Activated T-cell treated with anti-CD3 and anti-CD28 coated beads, Interleukin-2, amount 50 U/mL, for 72 hours (primary cell): Measurements from ENCODE around the gene LGI4. TPM values are rescaled to one million over a fixed set of nuclear protein-coding genes. Genes with fewer than 3 reads are reported as not detected.

Experiments used
- ATAC-seq, 2 donors: fragments of 150-1000 bp; cut with Tn5 transposase; replicated peaks in 1 of 2; 2 replicates each; pipeline ENCODE4 v1.10.0; 2021; ENCODE audit warnings: moderate library complexity in 2 of 2, mild to moderate bottlenecking in 1 of 2
- DNase-seq, 2 donors: peaks; one replicate each; pipeline ENCODE4 v3.0.0; 2021 to 2022; ENCODE audit warnings: mixed read lengths in 1 of 2
- H3K27ac Mint-ChIP-seq: one replicate; pipeline ENCODE4 v1.8.0; 2022; ENCODE audit warnings: mild to moderate bottlenecking, moderate library complexity, mixed read lengths
- H3K27me3 Mint-ChIP-seq: one replicate; pipeline ENCODE4 v1.8.0; 2022; ENCODE audit warnings: low read depth, mixed read lengths
- H3K36me3 Mint-ChIP-seq, 2 donors: one replicate each; pipeline ENCODE4 v1.8.0; 2022; ENCODE audit warnings: mixed read lengths in 2 of 2, mild to moderate bottlenecking in 1 of 2; ENCODE audit not compliant: insufficient read depth in 2 of 2
- H3K4me1 Mint-ChIP-seq: one replicate; pipeline ENCODE4 v1.8.0; 2022; ENCODE audit warnings: low read depth, mixed read lengths
- H3K4me3 Mint-ChIP-seq, 2 donors: one replicate each; pipeline ENCODE4 v1.8.0; 2022; ENCODE audit warnings: mild to moderate bottlenecking in 2 of 2, mixed read lengths in 2 of 2, moderate library complexity in 2 of 2
- H3K9me3 Mint-ChIP-seq, 2 donors: one replicate each; pipeline ENCODE4 v1.8.0; 2022; ENCODE audit warnings: mixed read lengths in 2 of 2
- total RNA-seq, 2 donors: library from RNA; stranded (reverse); gene quantifications; one replicate each; pipeline ENCODE4 v1.2.3, GENCODE V29; 2022

LGI4 gene
- total RNA-seq, 2 donors from 2014 or later, result 0.72 to 1.00 TPM

GRCh38 chr19:35143231-35143715 lies 8.4 kb upstream of the LGI4 start, which contains the start of gene FXYD7:
FXYD7 (plus strand) TSS chr19:35143255; CDS start chr19:35143334, 79 bp downstream.
- Mint-ChIP-seq H3K27me3 (peaks cover 18% of the 10 kb centered on the region), H3K27ac (no peak within 1 kb of the TSS), H3K4me3 (peak within 1 kb of the TSS; percentile 87 to 90), H3K9me3 (no peaks in the 10 kb centered on the region), H3K36me3 (no peaks in the 10 kb centered on the region), H3K4me1 (peaks cover 27% of the 10 kb centered on the region)
- DNase-seq, result no peak
- peak in 1 of 2 donors; percentile 2 for ATAC-seq

- DNase-seq, result peak; percentile 70 to 83
- H3K36me3 Mint-ChIP-seq, result no peaks in the 10 kb centered on the region
- H3K27ac Mint-ChIP-seq, result no peak overlapping the region
- peak in 1 of 2 donors; percentile 14 for ATAC-seq
- peaks cover 18% of the 10 kb centered on the region for H3K27me3 Mint-ChIP-seq
- peak overlapping the region; percentile 87 to 90 for H3K4me3 Mint-ChIP-seq
- H3K9me3 Mint-ChIP-seq, result no peaks in the 10 kb centered on the region
- peaks cover 27% of the 10 kb centered on the region for H3K4me1 Mint-ChIP-seq
These were observed 7.9 kb upstream of the LGI4 start for GRCh38 chr19:35142606-35143230.

GRCh38 chr19:35141837-35142605 lies 7.2 kb upstream of the LGI4 start:
- Mint-ChIP-seq H3K27ac (peak overlapping the region; percentile 30), H3K9me3 (no peaks in the 10 kb centered on the region), H3K4me3 (peak overlapping the region; percentile 87 to 90), H3K27me3 (peaks cover 18% of the 10 kb centered on the region), H3K36me3 (no peaks in the 10 kb centered on the region), H3K4me1 (peaks cover 27% of the 10 kb centered on the region)
- DNase-seq, result peak in 1 of 2 donors; percentile 15
- peak in 1 of 2 donors; percentile 1 for ATAC-seq

- peaks cover 27% of the 10 kb centered on the region for H3K4me1 Mint-ChIP-seq
- DNase-seq, result peak; percentile 96 to 97
- H3K9me3 Mint-ChIP-seq, result no peaks in the 10 kb centered on the region
- H3K4me3 Mint-ChIP-seq, result peak overlapping the region; percentile 87 to 90
- H3K36me3 Mint-ChIP-seq, result no peaks in the 10 kb centered on the region
- H3K27ac Mint-ChIP-seq, result no peak overlapping the region
- H3K27me3 Mint-ChIP-seq, result peaks cover 18% of the 10 kb centered on the region
- peak; percentile 86 to 89 for ATAC-seq
These were observed 6.3 kb upstream of the LGI4 start for GRCh38 chr19:35140962-35141836.

GRCh38 chr19:35140207-35140961 lies 5.5 kb upstream of the LGI4 start:
- Mint-ChIP-seq H3K27me3 (peaks cover 18% of the 10 kb centered on the region), H3K36me3 (no peaks in the 10 kb centered on the region), H3K9me3 (no peaks in the 10 kb centered on the region), H3K27ac (no peak overlapping the region), H3K4me1 (peaks cover 27% of the 10 kb centered on the region), H3K4me3 (peak overlapping the region; percentile 49 to 79)
- DNase-seq (no peak), ATAC-seq (no peak)

- H3K36me3 Mint-ChIP-seq, result no peaks in the 10 kb centered on the region
- no peak for DNase-seq
- ATAC-seq, result no peak
- no peak within 1 kb of the TSS for H3K27ac Mint-ChIP-seq
- H3K27me3 Mint-ChIP-seq, result peaks cover 11% of the 10 kb centered on the region
- H3K9me3 Mint-ChIP-seq, result no peaks in the 10 kb centered on the region
- no peak within 1 kb of the TSS for H3K4me3 Mint-ChIP-seq
- H3K4me1 Mint-ChIP-seq, result peaks cover 17% of the 10 kb centered on the region
These were observed 3.5 kb upstream of the LGI4 start, which contains the start of gene FXYD1 for GRCh38 chr19:35138305-35138892. FXYD1 (plus strand) TSS chr19:35138824; CDS start chr19:35140080, 1,256 bp downstream.

GRCh38 chr19:35136977-35137702 lies 2.3 kb upstream of the LGI4 start:
- Mint-ChIP-seq H3K27me3 (peaks cover 8% of the 10 kb centered on the region), H3K4me1 (peaks cover 15% of the 10 kb centered on the region), H3K36me3 (no peaks in the 10 kb centered on the region), H3K9me3 (peaks cover 9% of the 10 kb centered on the region in 2 donors), H3K4me3 (no peak overlapping the region), H3K27ac (no peak overlapping the region)
- ATAC-seq (no peak), DNase-seq (no peak)

- DNase-seq (no peak), ATAC-seq (no peak)
- H3K9me3 Mint-ChIP-seq, result peaks cover 9% of the 10 kb centered on the region in 2 donors
- peaks cover 6% of the 10 kb centered on the region for H3K4me1 Mint-ChIP-seq
- no peaks in the 10 kb centered on the region for H3K27me3 Mint-ChIP-seq
- H3K4me3 Mint-ChIP-seq, result no peak overlapping the region
- H3K36me3 Mint-ChIP-seq, result no peaks in the 10 kb centered on the region
- no peak overlapping the region for H3K27ac Mint-ChIP-seq
These were observed 1.4 kb upstream of the LGI4 start for GRCh38 chr19:35136231-35136630.

- Mint-ChIP-seq H3K9me3 (peaks cover 9% of the 10 kb centered on the region in 2 donors), H3K36me3 (no peaks in the 10 kb centered on the region), H3K4me3 (no peak overlapping the region), H3K27ac (no peak overlapping the region), H3K4me1 (no peaks in the 10 kb centered on the region), H3K27me3 (no peaks in the 10 kb centered on the region)
- DNase-seq (peak; percentile 80), ATAC-seq (peak; percentile 87 to 89)
These were observed 590 bp upstream of the LGI4 start for GRCh38 chr19:35135389-35135909.

GRCh38 chr19:35133826-35134225 lies 1.0 kb downstream of the LGI4 start:
- Mint-ChIP-seq H3K4me1 (no peaks in the 10 kb centered on the region), H3K27ac (no peak overlapping the region), H3K27me3 (no peaks in the 10 kb centered on the region), H3K36me3 (no peaks in the 10 kb centered on the region), H3K9me3 (peaks cover 9% of the 10 kb centered on the region in 2 donors), H3K4me3 (no peak overlapping the region)
- ATAC-seq, result no peak
- DNase-seq, result no peak

GRCh38 chr19:35132254-35132653 lies 2.6 kb downstream of the LGI4 start:
- H3K36me3 Mint-ChIP-seq, result no peaks in the 10 kb centered on the region
- no peaks in the 10 kb centered on the region for H3K4me1 Mint-ChIP-seq
- no peak for ATAC-seq
- no peak for DNase-seq
- no peaks in the 10 kb centered on the region for H3K27me3 Mint-ChIP-seq
- H3K27ac Mint-ChIP-seq, result no peak overlapping the region
- peaks cover 9% of the 10 kb centered on the region in 2 donors for H3K9me3 Mint-ChIP-seq
- H3K4me3 Mint-ChIP-seq, result no peak overlapping the region
